Midbrain (tissue), 1 donor: ENCODE measurements around the gene TANC1.

Experiments
- DNase-seq: peaks from one replicate; lab custom pipeline; 2025; lab: John Stamatoyannopoulos, UW

The TANC1 gene

GRCh38 chr2:158968396-158969161 lies at the start of gene TANC1:
TSS of gene TANC1 (plus strand) at chr2:158968640. CDS start at chr2:159065911, 97,271 bp downstream.
- peak; percentile 91 for DNase-seq

GRCh38 chr2:158921599-158922408 lies 46.6 kb upstream of the TANC1 start:
- no peak for DNase-seq

GRCh38 chr2:158922601-158923000 lies 45.8 kb upstream of the TANC1 start:
- no peak for DNase-seq

GRCh38 chr2:158923180-158923594 lies 45.3 kb upstream of the TANC1 start:
- no peak for DNase-seq

DNA sequence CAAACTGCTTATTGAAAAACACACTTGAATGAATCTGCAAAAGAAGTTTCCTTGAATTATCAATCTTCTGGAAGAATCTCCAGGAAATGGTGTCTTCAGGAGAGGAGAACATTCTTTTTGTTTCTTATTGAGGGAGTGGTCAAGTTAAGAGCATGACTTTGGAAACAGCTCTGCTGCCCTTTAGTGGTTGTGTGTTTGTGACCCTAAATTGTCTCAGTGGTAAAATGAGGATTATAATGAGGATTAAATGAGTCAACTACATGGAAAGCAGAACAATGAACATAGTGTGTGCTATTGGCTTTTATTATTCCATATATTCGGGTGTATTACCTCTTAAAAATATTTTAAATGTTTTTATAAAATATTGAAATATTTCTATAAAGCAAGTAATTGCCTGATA lies 44.8 kb upstream of the TANC1 start:
- DNase-seq = no peak

DNA sequence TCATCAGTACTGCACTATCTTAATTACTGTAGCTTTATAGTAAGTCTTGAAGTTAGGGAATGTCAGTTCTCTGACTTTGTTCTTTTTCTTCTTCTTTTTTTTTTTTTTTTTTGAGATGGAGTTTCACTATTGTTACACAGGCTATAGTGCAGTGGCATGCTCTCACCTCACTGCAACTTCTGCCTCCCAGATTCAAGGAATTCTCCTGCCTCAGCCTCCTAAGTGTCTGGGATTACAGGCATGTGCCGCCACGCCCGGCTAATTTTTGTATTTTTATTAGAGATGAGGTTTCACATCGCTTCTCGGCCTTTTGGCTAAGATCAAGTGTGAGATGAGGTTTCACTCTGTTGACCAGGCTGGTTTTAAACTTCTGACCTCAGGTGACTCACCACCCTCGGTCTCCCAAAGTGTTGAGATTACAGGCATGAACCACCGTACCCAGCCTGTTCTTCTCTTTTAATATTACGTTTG lies 41.9 kb upstream of the TANC1 start:
- no peak for DNase-seq

DNA sequence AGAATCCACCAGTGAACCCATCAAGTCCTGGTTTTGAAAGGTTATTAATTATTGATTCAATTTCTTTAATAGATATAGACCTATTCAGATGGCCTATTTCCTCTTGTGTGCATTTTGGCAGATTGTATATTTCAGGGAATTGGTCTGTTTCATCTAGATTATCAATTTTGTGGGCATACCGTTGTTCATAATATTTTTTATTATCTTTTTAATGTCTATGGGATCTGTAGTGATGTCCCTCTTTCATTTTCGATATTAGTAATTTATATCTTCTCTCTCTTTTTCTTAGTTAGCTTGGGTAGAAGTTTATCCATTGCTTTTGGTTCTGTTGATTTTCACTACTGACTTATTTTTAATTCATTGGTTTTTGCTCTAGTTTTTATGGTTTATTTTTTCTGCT lies 39.9 kb upstream of the TANC1 start:
- DNase-seq = no peak

DNA sequence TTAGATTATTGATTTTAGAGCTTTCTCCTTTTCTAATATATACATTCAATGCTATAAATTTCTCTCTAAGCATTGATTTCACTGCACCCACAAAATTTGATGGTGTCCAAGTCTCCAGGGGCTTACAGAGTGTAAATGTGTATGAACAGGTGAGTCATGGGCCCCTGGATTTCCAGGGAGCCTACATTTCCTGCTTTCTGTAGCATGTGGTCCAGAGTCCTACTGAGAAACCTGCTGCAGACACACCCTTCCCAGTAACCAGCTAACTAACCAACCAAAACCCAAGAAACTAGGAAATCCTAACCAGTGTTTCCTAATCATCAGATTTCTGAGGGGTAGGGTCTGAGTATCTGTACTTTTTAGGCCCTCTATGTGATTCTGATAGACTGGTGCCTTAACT lies 39.5 kb upstream of the TANC1 start:
- DNase-seq = no peak

- DNase-seq = no peak
Measured at GRCh38 chr2:158931572-158931971, 36.9 kb upstream of the TANC1 start.

- no peak for DNase-seq
Measured at GRCh38 chr2:158932131-158932645, 36.3 kb upstream of the TANC1 start.

DNA sequence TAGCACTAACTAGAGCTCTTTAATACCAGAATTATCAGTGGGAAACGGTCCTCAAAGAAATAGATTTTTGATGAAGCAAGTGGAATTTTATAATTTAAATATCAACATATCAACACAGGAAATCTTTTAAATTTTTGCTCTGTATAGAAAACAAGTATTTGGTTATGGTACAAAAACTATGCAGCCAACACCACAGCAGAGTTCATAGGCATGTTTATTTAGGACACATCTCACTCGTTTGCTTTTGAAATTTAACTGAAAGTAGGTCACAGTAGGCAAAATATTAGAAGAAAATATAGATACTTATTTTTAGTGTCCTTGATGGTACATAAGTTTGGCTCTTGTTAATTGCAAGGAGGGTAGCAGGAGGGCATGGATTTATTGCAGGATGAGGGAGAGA lies 34.3 kb upstream of the TANC1 start:
- no peak for DNase-seq

- no peak for DNase-seq
Measured at GRCh38 chr2:158935617-158936016, 32.8 kb upstream of the TANC1 start.

DNA sequence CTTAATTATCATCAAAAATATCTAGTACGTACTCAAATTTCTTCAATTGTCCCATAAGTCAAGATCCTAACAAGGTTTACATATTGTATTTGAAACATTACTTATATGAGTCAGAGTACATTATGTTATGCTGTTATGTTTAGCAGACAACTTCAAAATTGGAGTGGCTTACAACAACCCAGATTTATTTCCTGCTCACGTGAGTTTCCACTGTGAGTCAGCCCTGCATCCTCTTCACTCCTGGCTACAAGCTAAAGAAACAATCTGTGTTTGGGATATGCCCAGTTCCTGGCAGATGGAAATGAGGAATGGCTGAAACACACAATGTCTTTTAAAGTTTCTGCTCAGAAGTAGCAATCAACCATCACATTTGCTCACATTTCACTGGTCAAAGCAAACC lies 31.5 kb upstream of the TANC1 start:
- DNase-seq = no peak

DNA sequence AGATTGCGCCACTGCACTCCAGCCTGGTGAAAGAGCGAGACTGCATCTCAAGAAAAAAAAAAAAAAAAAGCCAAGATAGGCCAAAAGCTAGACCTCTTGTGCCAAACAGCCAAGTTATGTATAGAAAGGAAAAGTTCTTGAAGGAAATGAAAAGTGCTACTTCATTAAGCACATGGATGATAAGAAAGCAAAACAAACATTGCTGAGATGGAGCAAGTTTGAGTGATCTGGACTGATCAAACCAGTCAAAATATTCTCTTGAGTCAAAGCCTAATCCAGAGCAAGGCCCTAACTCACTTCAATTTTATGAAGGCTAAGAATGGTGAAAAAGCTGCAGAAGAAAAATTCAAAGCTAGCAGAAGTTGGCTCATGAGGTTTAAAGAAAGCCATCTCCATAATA lies 28.1 kb upstream of the TANC1 start:
- no peak for DNase-seq

GRCh38 chr2:158943973-158944372 lies 24.5 kb upstream of the TANC1 start:
- DNase-seq = no peak

- DNase-seq = no peak
Measured at GRCh38 chr2:158948964-158949699, 19.3 kb upstream of the TANC1 start.

GRCh38 chr2:158953454-158953853 lies 15.0 kb upstream of the TANC1 start:
- no peak for DNase-seq

DNA sequence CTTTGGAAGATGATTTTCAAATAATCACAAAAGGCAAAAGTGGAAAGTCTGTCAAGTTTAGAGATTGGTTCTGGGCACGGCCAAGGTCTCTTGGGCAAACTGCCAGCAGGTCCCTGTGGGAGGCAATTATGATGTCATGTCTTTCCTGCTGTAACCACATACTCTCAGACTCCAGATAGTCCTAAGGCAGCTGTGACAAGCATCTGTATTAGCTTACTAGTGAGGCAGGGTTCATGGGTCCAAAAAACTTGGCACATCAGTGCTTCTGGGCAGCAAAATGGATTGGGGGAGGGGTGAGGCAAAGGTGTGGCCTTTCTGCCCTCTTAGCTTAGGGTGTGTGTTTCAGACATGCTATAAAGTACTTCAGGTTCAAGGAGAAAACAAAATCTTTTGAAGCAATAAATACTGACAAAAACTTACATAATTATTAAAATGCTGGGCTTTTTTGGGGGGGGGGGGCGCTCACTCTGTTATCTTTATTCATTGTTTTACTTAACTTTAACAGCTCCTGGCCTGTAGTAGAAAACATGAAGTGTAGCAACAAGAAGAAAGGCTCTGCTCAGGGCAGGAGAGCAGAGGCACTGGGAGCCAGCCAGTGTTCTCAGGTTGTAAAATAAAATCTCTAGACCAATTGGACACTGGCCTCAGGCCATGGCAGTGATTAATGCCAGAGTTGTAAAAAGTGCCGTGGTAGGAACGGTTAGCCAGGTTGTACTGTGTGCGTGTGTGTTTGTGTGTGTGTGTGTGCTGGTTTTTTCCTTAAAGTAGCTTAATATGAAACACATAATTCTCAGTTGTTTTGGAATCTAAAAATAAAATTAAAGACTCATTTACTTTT lies 14.3 kb upstream of the TANC1 start:
- no peak for DNase-seq

DNA sequence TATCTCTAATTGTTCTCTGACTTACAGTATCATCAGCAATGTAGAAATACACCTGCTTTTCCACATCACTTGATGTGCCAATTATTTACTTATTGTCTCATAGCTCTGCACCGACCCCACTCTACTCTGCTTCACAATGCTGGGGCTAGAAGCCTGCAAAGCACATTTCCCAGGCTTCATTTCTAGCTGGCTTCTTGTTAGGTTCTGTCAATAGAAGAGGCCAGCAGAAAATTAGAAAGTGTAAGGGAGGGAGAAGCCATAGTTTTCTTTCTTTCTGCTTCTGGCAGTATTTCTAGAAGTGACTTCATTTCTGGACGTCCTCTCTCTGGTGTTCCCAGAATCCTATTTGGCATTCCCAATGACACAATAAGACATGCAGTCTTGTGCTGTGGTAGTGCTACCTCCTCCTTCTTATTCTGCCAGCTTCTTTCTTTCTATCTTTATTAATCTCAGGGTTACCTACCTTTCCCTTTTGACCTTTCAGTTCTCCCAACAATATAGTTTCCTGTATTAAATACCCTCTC lies 12.5 kb upstream of the TANC1 start:
- peak; percentile 18 for DNase-seq

- no peak for DNase-seq
Measured at GRCh38 chr2:158958365-158958764, 10.1 kb upstream of the TANC1 start.

DNA sequence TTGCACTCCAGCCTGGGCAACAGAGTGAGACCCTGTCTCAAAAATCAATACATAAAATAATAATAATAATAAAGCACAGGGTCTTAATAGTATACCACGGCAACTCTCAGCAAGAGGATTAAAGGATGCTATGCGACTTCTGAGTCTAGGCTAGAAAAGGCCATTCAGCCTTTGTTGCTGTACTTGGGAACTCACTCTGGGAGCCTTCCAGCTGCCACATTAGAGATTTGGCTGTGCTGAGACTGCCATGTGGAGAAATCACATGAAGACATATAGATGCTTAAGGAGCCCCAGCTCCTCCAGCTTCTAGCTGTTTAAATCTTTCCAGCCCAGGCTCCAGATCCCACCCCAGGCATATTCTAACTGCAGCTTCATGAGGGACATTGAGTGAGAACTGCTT lies 8.2 kb upstream of the TANC1 start:
- no peak for DNase-seq
